GM12875 (cell line): ENCODE measurements around the gene SHISA5.

ENCODE experiments used
- H3K4me3 ChIP-seq: one replicate; pipeline ENCODE4 v1.5.1; 2011; ENCODE audit warnings: low read depth, low read length, control low read depth
- CTCF ChIP-seq: IDR thresholded peaks from 2 replicates; pipeline ENCODE4 v1.5.1; 2011; ENCODE audit warnings: low read depth, mild to moderate bottlenecking, control low read depth, inconsistent platforms, low read length, moderate library complexity, borderline replicate concordance; ENCODE audit not compliant: insufficient read depth

Gene SHISA5

GRCh38 chr3:48505146-48505545 lies 1.2 kb upstream of the SHISA5 start:
- no peak for TF ChIP-seq CTCF
- no peak overlapping the region for H3K4me3 ChIP-seq

GRCh38 chr3:48503401-48504050 lies 448 bp downstream of the SHISA5 start:
- no peak for TF ChIP-seq CTCF
- H3K4me3 ChIP-seq: peak overlapping the region; percentile 64

- TF ChIP-seq CTCF: no peak
- H3K4me3 ChIP-seq: no peak overlapping the region
These were observed 1.2 kb downstream of the SHISA5 start for GRCh38 chr3:48502728-48503168.

DNA sequence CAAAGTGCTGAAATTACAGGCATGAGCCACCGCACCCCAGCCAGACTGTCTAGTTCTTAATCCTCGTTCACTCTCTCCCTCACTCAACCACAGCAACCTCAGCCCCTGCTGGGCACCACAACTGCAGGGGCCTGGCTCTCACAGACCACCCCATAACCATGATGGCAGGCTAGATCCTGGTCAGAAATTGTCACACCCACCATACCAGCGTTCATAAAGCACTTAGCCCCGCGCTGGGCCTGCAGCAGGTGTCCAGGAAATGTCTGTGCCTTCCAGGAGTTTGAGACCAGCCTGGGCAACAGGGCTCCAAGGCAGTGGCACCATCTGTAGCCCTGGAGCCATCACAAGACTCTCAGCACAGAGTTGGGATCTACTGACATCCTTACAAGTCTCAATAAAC lies 1.9 kb downstream of the SHISA5 start:
- no peak for TF ChIP-seq CTCF
- H3K4me3 ChIP-seq: no peak overlapping the region

- no peak for TF ChIP-seq CTCF
- no peak overlapping the region for H3K4me3 ChIP-seq
These were observed 2.8 kb downstream of the SHISA5 start for GRCh38 chr3:48501196-48501595.

- no peak for TF ChIP-seq CTCF
- H3K4me3 ChIP-seq: no peak overlapping the region
These were observed 3.3 kb downstream of the SHISA5 start for GRCh38 chr3:48500656-48501055.

GRCh38 chr3:48493203-48493501 lies 10.8 kb downstream of the SHISA5 start:
- H3K4me3 ChIP-seq: no peak overlapping the region
- TF ChIP-seq CTCF: no peak
